Measurements from ENCODE around the gene APCDD1L. TPM values are rescaled to one million over a fixed set of nuclear protein-coding genes. Genes with fewer than 3 reads are reported as not detected.

Gene APCDD1L
- polyA plus RNA-seq, 1 of the 3 experiments (the other 2 are of a cell fraction) = 0.99 TPM

DNA sequence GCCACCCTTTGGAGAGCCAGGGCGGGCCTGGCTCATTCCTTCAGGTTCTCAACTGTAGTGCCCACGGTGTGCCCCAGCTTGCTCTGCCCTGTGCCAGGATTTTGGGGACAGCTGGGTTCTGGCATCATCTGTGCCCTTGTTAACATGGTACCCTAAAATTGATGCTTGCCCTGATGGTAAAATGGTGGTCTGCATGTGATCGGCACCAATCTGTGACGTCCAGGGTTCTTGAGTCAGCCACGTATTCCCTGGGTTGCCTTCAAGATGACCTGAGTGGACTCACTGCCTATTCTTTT lies 31.2 kb upstream of the APCDD1L start (continued):
- TF ChIP-seq NRF1 (IDR thresholded peaks at IDR 0.05; ENCODE audit: low read depth, low read length) (no peak), USF2 (IDR thresholded peaks at IDR 0.05; ENCODE audit: borderline replicate concordance, low read depth, low read length) (no peak), TAF1 (IDR thresholded peaks at IDR 0.05; ENCODE audit: borderline replicate concordance, low read depth, low read length) (no peak)

GRCh38 chr20:58545565-58546415 lies 30.6 kb upstream of the APCDD1L start:
- Histone ChIP-seq H2AFZ (ENCODE audit: low read depth) (no peak overlapping the region), H3K36me3 (replicated peaks in 1 of 2; ENCODE audit: control insufficient read depth in 1 of 2, insufficient read depth in 2 of 2, low read length in 1 of 2) (no peaks in the 10 kb centered on the region), H3K27me3 (ENCODE audit: insufficient read depth) (no peaks in the 10 kb centered on the region), H3K9me3 (no peaks in the 10 kb centered on the region), H3K27ac (ENCODE audit: low read depth in 2 of 2, low read length in 1 of 2) (no peak overlapping the region), H3K9ac (no peak overlapping the region), H3K9me2 (no peaks in the 10 kb centered on the region), H4K20me1 (ENCODE audit: insufficient read depth) (no peaks in the 10 kb centered on the region), H3K4me1 (ENCODE audit: control insufficient read depth in 1 of 2, insufficient read depth in 2 of 2, low read depth in 1 of 2, low read length in 1 of 2) (peaks cover 25 to 26% of the 10 kb centered on the region in 2 experiments), H3K79me2 (ENCODE audit: insufficient read depth) (no peaks in the 10 kb centered on the region), H3K4me3 (ENCODE audit: low read depth in 2 of 2, low read length in 1 of 2) (no peak overlapping the region), H3F3A (replicated peaks; ENCODE audit: insufficient read depth) (peaks cover 25% of the 10 kb centered on the region), H3K4me2 (no peak overlapping the region)
- 84% methylated on average over 17 of the region's 17 CpGs for WGBS (ENCODE audit: low lambda C conversion rate)
- ChIA-PET CTCF (no interaction called here), POLR2A (no interaction called here)
- TF ChIP-seq SIN3A (IDR thresholded peaks at IDR 0.05; ENCODE audit: borderline replicate concordance, low read depth, low read length) (no peak), USF2 (IDR thresholded peaks at IDR 0.05; ENCODE audit: borderline replicate concordance, low read depth, low read length) (no peak), RXRA (IDR thresholded peaks at IDR 0.05; ENCODE audit: borderline replicate concordance, low read depth) (no peak), YY1 (IDR thresholded peaks at IDR 0.05; ENCODE audit: low read depth) (no peak), JUND (IDR thresholded peaks at IDR 0.05) (no peak), GATA2 (CRISPR knock-in tag; IDR thresholded peaks at IDR 0.05) (no peak), SMC3 (IDR thresholded peaks at IDR 0.05; ENCODE audit: low read depth, low read length) (no peak), PBX3 (IDR thresholded peaks at IDR 0.05) (no peak)
- DNase-seq = no peak

- Histone ChIP-seq H3K9ac (no peak overlapping the region), H2AFZ (ENCODE audit: low read depth) (no peak overlapping the region), H3K27me3 (ENCODE audit: insufficient read depth) (no peaks in the 10 kb centered on the region), H3K27ac (ENCODE audit: low read depth in 2 of 2, low read length in 1 of 2) (no peak overlapping the region), H3K79me2 (ENCODE audit: insufficient read depth) (no peaks in the 10 kb centered on the region), H3K4me3 (ENCODE audit: low read depth in 2 of 2, low read length in 1 of 2) (no peak overlapping the region), H3K4me1 (ENCODE audit: control insufficient read depth in 1 of 2, insufficient read depth in 2 of 2, low read depth in 1 of 2, low read length in 1 of 2) (peaks cover 20 to 21% of the 10 kb centered on the region in 2 experiments), H3F3A (replicated peaks; ENCODE audit: insufficient read depth) (peaks cover 19% of the 10 kb centered on the region), H3K36me3 (replicated peaks in 1 of 2; ENCODE audit: control insufficient read depth in 1 of 2, insufficient read depth in 2 of 2, low read length in 1 of 2) (no peaks in the 10 kb centered on the region), H4K20me1 (ENCODE audit: insufficient read depth) (no peaks in the 10 kb centered on the region), H3K9me3 (no peaks in the 10 kb centered on the region), H3K4me2 (no peak overlapping the region), H3K9me2 (no peaks in the 10 kb centered on the region)
- TF ChIP-seq ZBTB33 (IDR thresholded peaks at IDR 0.05; ENCODE audit: borderline replicate concordance, low read depth) = no peak
- TF ChIP-seq FOXM1 (IDR thresholded peaks at IDR 0.05; ENCODE audit: low read depth) = no peak
- no peak for TF ChIP-seq FOSL2 (IDR thresholded peaks at IDR 0.05; ENCODE audit: borderline replicate concordance, low read depth)
- TF ChIP-seq, protein P1, sequence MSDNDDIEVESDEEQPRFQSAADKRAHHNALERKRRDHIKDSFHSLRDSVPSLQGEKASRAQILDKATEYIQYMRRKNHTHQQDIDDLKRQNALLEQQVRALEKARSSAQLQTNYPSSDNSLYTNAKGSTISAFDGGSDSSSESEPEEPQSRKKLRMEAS (IDR thresholded peaks at IDR 0.05; ENCODE audit: low read depth) = no peak
- TF ChIP-seq POLR2AphosphoS5 (IDR thresholded peaks at IDR 0.05; ENCODE audit: low read depth, low read length) = no peak
- no peak for TF ChIP-seq EP300 (IDR thresholded peaks at IDR 0.05; ENCODE audit: borderline replicate concordance in 1 of 2, low read depth in 1 of 2, low read length in 1 of 2)
- CTCF ChIA-PET = no interaction called here
- WGBS (ENCODE audit: low lambda C conversion rate) = 83% methylated on average over 4 of the region's 4 CpGs
- DNase-seq = no peak
- POLR2A ChIA-PET = no interaction called here
These were observed 29.7 kb upstream of the APCDD1L start for GRCh38 chr20:58544891-58545290.
